Keratinocyte (primary cell): Measurements from ENCODE around the gene CHCHD6.

Experiments used
- EZH2 ChIP-seq: IDR thresholded peaks from one replicate; pipeline ENCODE4 v1.6.1; 2012; ENCODE audit warnings: inconsistent platforms, mild to moderate bottlenecking, low read length, moderate library complexity
- TF ChIP-seq, protein P1 (sequence below), 3 experiments: IDR thresholded peaks in 1 of 3; conservative IDR thresholded peaks in 1 of 3; optimal IDR thresholded peaks in 1 of 3; 2 replicates in 2 of 3; 3 replicates in 1 of 3; pipeline versions ENCODE3 to v1.5.1; 2011; ENCODE audit warnings: low read length in 3 of 3, mild to moderate bottlenecking in 3 of 3, moderate library complexity in 2 of 3, control low read depth in 1 of 3, inconsistent platforms in 1 of 3; ENCODE audit not compliant: insufficient read depth in 2 of 3; ENCODE audit errors: extremely low read depth in 1 of 3

DNA sequence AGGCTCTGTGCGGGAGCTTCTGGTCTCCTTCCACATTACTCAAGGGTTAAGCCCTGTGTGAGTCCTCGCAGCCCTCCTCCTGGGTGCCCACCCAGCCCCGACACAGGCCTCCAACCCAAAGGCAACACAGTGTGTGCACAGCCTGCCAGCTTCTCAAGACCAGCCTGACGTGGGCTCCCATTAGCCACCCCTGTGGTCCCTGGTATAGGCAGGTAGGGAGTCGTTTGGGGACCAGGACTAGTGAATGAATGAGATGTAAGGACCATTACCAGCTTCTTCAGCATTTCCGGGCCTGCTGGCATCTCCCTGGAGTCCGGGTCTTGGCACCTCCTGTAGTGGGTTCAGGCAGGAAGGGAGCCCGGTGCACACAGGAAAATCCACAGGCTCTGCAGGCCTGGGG lies 258.7 kb downstream of the CHCHD6 start:
- TF ChIP-seq, protein P1, sequence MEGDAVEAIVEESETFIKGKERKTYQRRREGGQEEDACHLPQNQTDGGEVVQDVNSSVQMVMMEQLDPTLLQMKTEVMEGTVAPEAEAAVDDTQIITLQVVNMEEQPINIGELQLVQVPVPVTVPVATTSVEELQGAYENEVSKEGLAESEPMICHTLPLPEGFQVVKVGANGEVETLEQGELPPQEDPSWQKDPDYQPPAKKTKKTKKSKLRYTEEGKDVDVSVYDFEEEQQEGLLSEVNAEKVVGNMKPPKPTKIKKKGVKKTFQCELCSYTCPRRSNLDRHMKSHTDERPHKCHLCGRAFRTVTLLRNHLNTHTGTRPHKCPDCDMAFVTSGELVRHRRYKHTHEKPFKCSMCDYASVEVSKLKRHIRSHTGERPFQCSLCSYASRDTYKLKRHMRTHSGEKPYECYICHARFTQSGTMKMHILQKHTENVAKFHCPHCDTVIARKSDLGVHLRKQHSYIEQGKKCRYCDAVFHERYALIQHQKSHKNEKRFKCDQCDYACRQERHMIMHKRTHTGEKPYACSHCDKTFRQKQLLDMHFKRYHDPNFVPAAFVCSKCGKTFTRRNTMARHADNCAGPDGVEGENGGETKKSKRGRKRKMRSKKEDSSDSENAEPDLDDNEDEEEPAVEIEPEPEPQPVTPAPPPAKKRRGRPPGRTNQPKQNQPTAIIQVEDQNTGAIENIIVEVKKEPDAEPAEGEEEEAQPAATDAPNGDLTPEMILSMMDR (optimal IDR thresholded peaks at IDR 0.05 in 1 of 3, IDR thresholded peaks at IDR 0.05 in 1 of 3, conservative IDR thresholded peaks at IDR 0.05 in 1 of 3; ENCODE audit: extremely low read depth in 1 of 3, insufficient read depth in 2 of 3, low read length in 3 of 3): no peak
- TF ChIP-seq EZH2: no peak
